NCI-H748 (cell line): ENCODE data around the gene CHPF2.

Source experiments
- DNase-seq: peaks from one replicate; lab custom pipeline; 2025; ENCODE audit not compliant: unreplicated experiment; lab: John Stamatoyannopoulos, UW

The CHPF2 gene

GRCh38 chr7:151204383-151205032 lies 27.8 kb upstream of the CHPF2 start:
- DNase-seq: no peak

- no peak for DNase-seq
These were observed 26.6 kb upstream of the CHPF2 start for GRCh38 chr7:151205730-151206129.

- DNase-seq: no peak
These were observed 25.4 kb upstream of the CHPF2 start for GRCh38 chr7:151206914-151207313.

GRCh38 chr7:151207315-151207714 lies 25.0 kb upstream of the CHPF2 start:
- DNase-seq: no peak

GRCh38 chr7:151207804-151208203 lies 24.5 kb upstream of the CHPF2 start:
- no peak for DNase-seq

- DNase-seq: no peak
These were observed 23.9 kb upstream of the CHPF2 start for GRCh38 chr7:151208253-151208862.

GRCh38 chr7:151209588-151209987 lies 22.7 kb upstream of the CHPF2 start:
- DNase-seq: no peak

GRCh38 chr7:151210087-151210854 lies 22.0 kb upstream of the CHPF2 start, which contains the start of gene H2BK1:
Gene H2BK1 (minus strand): TSS chr7:151210488. CDS start chr7:151210318, 170 bp downstream.
- no peak for DNase-seq

GRCh38 chr7:151211155-151211772 lies 21.0 kb upstream of the CHPF2 start:
- no peak for DNase-seq

GRCh38 chr7:151212626-151213025 lies 19.7 kb upstream of the CHPF2 start:
- DNase-seq: no peak

- DNase-seq: no peak
These were observed 18.5 kb upstream of the CHPF2 start for GRCh38 chr7:151213826-151214225.

- DNase-seq: no peak
These were observed 16.9 kb upstream of the CHPF2 start for GRCh38 chr7:151215396-151215795.

GRCh38 chr7:151218170-151218569 lies 14.1 kb upstream of the CHPF2 start:
- no peak for DNase-seq

- no peak for DNase-seq
These were observed 8.6 kb upstream of the CHPF2 start for GRCh38 chr7:151223728-151224127.

GRCh38 chr7:151225948-151226510 lies 6.3 kb upstream of the CHPF2 start:
- no peak for DNase-seq

GRCh38 chr7:151226560-151226874 lies 5.8 kb upstream of the CHPF2 start:
- DNase-seq: no peak

- peak; percentile 98 for DNase-seq
These were observed 5.2 kb upstream of the CHPF2 start, which contains the start of gene ABCF2 for GRCh38 chr7:151226875-151227782. Gene ABCF2 (minus strand): TSS chr7:151227205. CDS start chr7:151226458, 747 bp downstream.

- no peak for DNase-seq
These were observed 4.0 kb upstream of the CHPF2 start for GRCh38 chr7:151228024-151228866.

GRCh38 chr7:151229249-151229648 lies 3.0 kb upstream of the CHPF2 start:
- no peak for DNase-seq
